Measurements from ENCODE around the gene CYB5R3. TPM values are rescaled to one million over a fixed set of nuclear protein-coding genes. Genes with fewer than 3 reads are reported as not detected.

Gene CYB5R3
- total RNA-seq, 4 donors from 2014 or later = 52.6 to 120 (median 75.5) TPM

GRCh38 chr22:42654436-42655073 is 5.4 kb upstream of the CYB5R3 start:
- H3K36me3 ChIP-seq = no peaks in the 10 kb centered on the region
- no peak for TF ChIP-seq POLR2A (IDR thresholded peaks at IDR 0.05)
- intact Hi-C loops (cut with DNase I) = no loop called here
- H3K27ac ChIP-seq = no peak overlapping the region
- no peak for DNase-seq
- WGBS, 2 donors = 82 to 85% methylated on average over 7 of the region's 7 CpGs
- no peak overlapping the region for H3K4me3 ChIP-seq (replicated peaks in 1 of 3)
- no peaks in the 10 kb centered on the region for H3K9me3 ChIP-seq
- peaks cover 0 to 3% of the 10 kb centered on the region in 2 donors for H3K4me1 ChIP-seq
- H3K27me3 ChIP-seq = no peaks in the 10 kb centered on the region

- no peaks in the 10 kb centered on the region for H3K27me3 ChIP-seq
- no peak overlapping the region for H3K27ac ChIP-seq
- no peaks in the 10 kb centered on the region for H3K9me3 ChIP-seq
- WGBS, 2 donors = 78 to 82% methylated on average over 4 of the region's 4 CpGs
- no peak for DNase-seq
- H3K36me3 ChIP-seq = no peaks in the 10 kb centered on the region
- intact Hi-C loops (cut with DNase I) = no loop called here
- TF ChIP-seq POLR2A (IDR thresholded peaks at IDR 0.05) (no peak), CTCF (IDR thresholded peaks at IDR 0.05) (no peak)
- peaks cover 0 to 4% of the 10 kb centered on the region in 2 donors for H3K4me1 ChIP-seq
- no peak overlapping the region for H3K4me3 ChIP-seq (replicated peaks in 1 of 3)
Observed at GRCh38 chr22:42653999-42654398, 4.8 kb upstream of the CYB5R3 start.

- no peak overlapping the region for H3K4me3 ChIP-seq (replicated peaks in 1 of 3)
- H3K4me1 ChIP-seq = peaks cover 25 to 27% of the 10 kb centered on the region in 2 donors
- H3K9me3 ChIP-seq = no peaks in the 10 kb centered on the region
- H3K27me3 ChIP-seq = no peaks in the 10 kb centered on the region
- no peak overlapping the region for H3K27ac ChIP-seq
- intact Hi-C loops (cut with DNase I) = no loop called here
- 69 to 74% methylated on average over 7 of the region's 7 CpGs for WGBS, 2 donors
- TF ChIP-seq POLR2A (IDR thresholded peaks at IDR 0.05) (no peak), CTCF (IDR thresholded peaks at IDR 0.05) (no peak)
- H3K36me3 ChIP-seq = no peaks in the 10 kb centered on the region
- DNase-seq = no peak
Observed at GRCh38 chr22:42651134-42651533, 1.9 kb upstream of the CYB5R3 start.

DNA sequence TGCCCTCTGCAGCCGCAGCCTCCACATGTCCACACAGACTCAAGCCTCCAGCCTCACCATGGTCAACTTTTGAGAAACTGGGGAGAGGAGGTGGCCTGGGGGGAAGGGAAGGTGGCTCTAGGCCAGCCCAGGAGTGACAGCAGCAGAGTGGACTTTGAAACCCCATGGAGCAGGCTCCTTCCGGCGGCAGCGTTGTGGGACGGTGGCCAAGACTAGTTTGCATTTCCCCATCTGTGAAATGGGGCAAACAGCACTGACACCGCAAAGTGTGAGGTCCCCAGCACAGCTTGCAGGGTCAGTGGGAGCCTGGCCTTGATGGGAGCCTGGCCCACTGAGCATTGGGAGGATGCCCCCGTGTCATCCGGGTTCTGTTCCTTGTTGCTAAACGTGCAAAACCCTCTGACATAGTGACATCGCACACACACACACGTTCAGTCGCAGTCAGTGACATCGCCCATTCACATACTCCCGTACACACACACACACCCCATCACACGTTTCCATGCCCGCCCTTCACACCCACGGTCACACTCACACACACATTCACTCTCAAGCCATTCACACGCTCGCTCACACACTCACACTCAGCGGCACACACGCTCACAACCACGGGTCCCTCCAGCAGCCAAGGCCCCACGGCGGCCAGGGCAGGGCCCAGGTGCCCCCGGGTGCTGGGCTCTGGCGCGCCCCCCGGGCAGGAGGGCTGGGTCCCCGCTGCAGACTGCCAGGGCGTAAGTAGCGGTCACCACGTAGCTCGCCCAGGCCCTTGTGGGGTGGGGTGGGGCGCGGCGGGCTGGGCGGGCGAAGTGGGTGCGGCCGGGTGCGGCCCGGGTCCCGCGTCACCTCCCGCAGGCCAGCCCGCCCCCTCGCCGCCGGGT is 585 bp downstream of the CYB5R3 start:
- intact Hi-C loops (cut with DNase I) = no loop called here
- peak; percentile 51 to 64 for DNase-seq
- no peaks in the 10 kb centered on the region for H3K9me3 ChIP-seq
- no peaks in the 10 kb centered on the region for H3K36me3 ChIP-seq
- H3K4me1 ChIP-seq = peaks cover 48 to 52% of the 10 kb centered on the region in 2 donors
- H3K27ac ChIP-seq = peak overlapping the region; percentile 88 to 96 (median 91)
- peak overlapping the region; percentile 60 to 92 (median 80) for H3K4me3 ChIP-seq (replicated peaks in 1 of 3)
- TF ChIP-seq CTCF (IDR thresholded peaks at IDR 0.05) (no peak), POLR2A (IDR thresholded peaks at IDR 0.05) (peak in 1 of 2 donors; percentile 13)
- no peaks in the 10 kb centered on the region for H3K27me3 ChIP-seq
- WGBS, 2 donors = 8 to 10% methylated on average over 19 to 24 of the region's 49 CpGs

DNA sequence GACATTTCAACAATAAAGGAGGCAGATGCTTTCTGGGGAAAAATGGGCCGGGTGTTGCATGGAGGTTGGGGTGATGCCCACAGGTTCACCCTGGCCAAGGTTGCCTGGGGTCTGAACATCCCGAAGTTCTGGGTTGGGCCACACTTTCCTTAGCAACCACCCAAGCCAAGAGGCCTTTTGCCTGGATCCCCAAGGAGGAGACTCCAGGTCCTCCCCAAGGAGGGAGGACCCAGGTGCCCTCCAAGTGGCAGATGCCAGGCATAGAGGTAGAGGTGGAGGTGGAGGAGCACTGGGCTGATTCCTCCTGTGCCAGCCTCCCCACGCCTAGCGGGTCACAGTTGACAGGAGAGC is 1.2 kb downstream of the CYB5R3 start:
- H3K36me3 ChIP-seq = no peaks in the 10 kb centered on the region
- 70 to 73% methylated on average over 2 to 3 of the region's 4 CpGs for WGBS, 2 donors
- H3K9me3 ChIP-seq = no peaks in the 10 kb centered on the region
- H3K27ac ChIP-seq = peak overlapping the region; percentile 2 to 96 (median 91)
- TF ChIP-seq POLR2A (IDR thresholded peaks at IDR 0.05) (no peak), CTCF (IDR thresholded peaks at IDR 0.05) (no peak)
- no peaks in the 10 kb centered on the region for H3K27me3 ChIP-seq
- H3K4me1 ChIP-seq = peaks cover 54 to 59% of the 10 kb centered on the region in 2 donors
- H3K4me3 ChIP-seq (replicated peaks in 1 of 3) = peak overlapping the region in 2 of 3 donors; percentile 80 to 92
- DNase-seq = no peak
- intact Hi-C loops (cut with DNase I) = no loop called here

Measured in thyroid gland (tissue), 4 donors.